ENCODE results near the gene SEMA5B. TPM values are rescaled to one million over a fixed set of nuclear protein-coding genes. Genes with fewer than 3 reads are reported as not detected.

Gene SEMA5B
- total RNA-seq, 2 experiments from 2014 or later = 0.13 to 2.3 TPM

GRCh38 chr3:122994954-122995353, 32.6 kb downstream of the SEMA5B start:
- no peaks in the 10 kb centered on the region for H3K9me2 ChIP-seq (ENCODE audit: insufficient read depth, low read length)
- DNase-seq (ENCODE audit: low spot score) = no peak
- H3K4me1 ChIP-seq (ENCODE audit: insufficient read depth, low read length, poor library complexity, severe bottlenecking) = no peaks in the 10 kb centered on the region
- intact Hi-C loops (cut with micrococcal nuclease; ENCODE audit: unreplicated experiment) = no loop called here
- H3K4me2 ChIP-seq (ENCODE audit: low read length) = no peak overlapping the region
- BruUV-seq (replicated peaks) = no TSS peak
- H4K20me1 ChIP-seq (ENCODE audit: insufficient read depth, low read length) = no peaks in the 10 kb centered on the region
- no peaks in the 10 kb centered on the region for H3K36me3 ChIP-seq (ENCODE audit: insufficient read depth, low read length)
- no peak overlapping the region for H3K4me3 ChIP-seq (ENCODE audit: low read depth, low read length, poor library complexity, severe bottlenecking)
- CTCF ChIA-PET (ENCODE audit: unreplicated experiment) = no interaction called here
- H3K79me2 ChIP-seq (ENCODE audit: insufficient read depth, low read depth, low read length) = no peaks in the 10 kb centered on the region
- H3K27ac ChIP-seq (ENCODE audit: low read depth, low read length, poor library complexity, severe bottlenecking) = no peak overlapping the region
- POLR2A ChIA-PET = no interaction called here
- no peak overlapping the region for H2AFZ ChIP-seq (ENCODE audit: low read length)
- TF ChIP-seq CTCF (conservative IDR thresholded peaks at IDR 0.05; ENCODE audit: low read length) = no peak
- no peak for TF ChIP-seq EZH2phosphoT487 (IDR thresholded peaks at IDR 0.05; ENCODE audit: borderline replicate concordance, low read depth, low read length)
- no peaks in the 10 kb centered on the region for H3K9me3 ChIP-seq (ENCODE audit: low read length)

GRCh38 chr3:122993124-122993978, 34.2 kb downstream of the SEMA5B start:
- H2AFZ ChIP-seq (ENCODE audit: low read length) = no peak overlapping the region
- no peaks in the 10 kb centered on the region for H3K9me2 ChIP-seq (ENCODE audit: insufficient read depth, low read length)
- POLR2A ChIA-PET = no interaction called here
- DNase-seq (ENCODE audit: low spot score) = no peak
- no peaks in the 10 kb centered on the region for H3K9me3 ChIP-seq (ENCODE audit: low read length)
- no peak overlapping the region for H3K27ac ChIP-seq (ENCODE audit: low read depth, low read length, poor library complexity, severe bottlenecking)
- intact Hi-C loops (cut with micrococcal nuclease; ENCODE audit: unreplicated experiment) = no loop called here
- H3K79me2 ChIP-seq (ENCODE audit: insufficient read depth, low read depth, low read length) = no peaks in the 10 kb centered on the region
- no peaks in the 10 kb centered on the region for H3K36me3 ChIP-seq (ENCODE audit: insufficient read depth, low read length)
- BruUV-seq (replicated peaks) = no TSS peak
- no peak overlapping the region for H3K4me3 ChIP-seq (ENCODE audit: low read depth, low read length, poor library complexity, severe bottlenecking)
- no peaks in the 10 kb centered on the region for H4K20me1 ChIP-seq (ENCODE audit: insufficient read depth, low read length)
- no peak overlapping the region for H3K4me2 ChIP-seq (ENCODE audit: low read length)
- CTCF ChIA-PET (ENCODE audit: unreplicated experiment) = no interaction called here
- no peaks in the 10 kb centered on the region for H3K4me1 ChIP-seq (ENCODE audit: insufficient read depth, low read length, poor library complexity, severe bottlenecking)
- TF ChIP-seq EZH2phosphoT487 (IDR thresholded peaks at IDR 0.05; ENCODE audit: borderline replicate concordance, low read depth, low read length) = no peak
- TF ChIP-seq CTCF (conservative IDR thresholded peaks at IDR 0.05; ENCODE audit: low read length) = no peak

GRCh38 chr3:122992676-122993075, 34.9 kb downstream of the SEMA5B start:
- intact Hi-C loops (cut with micrococcal nuclease; ENCODE audit: unreplicated experiment) = no loop called here
- H3K79me2 ChIP-seq (ENCODE audit: insufficient read depth, low read depth, low read length) = no peaks in the 10 kb centered on the region
- H3K36me3 ChIP-seq (ENCODE audit: insufficient read depth, low read length) = no peaks in the 10 kb centered on the region
- H3K4me3 ChIP-seq (ENCODE audit: low read depth, low read length, poor library complexity, severe bottlenecking) = no peak overlapping the region
- no peaks in the 10 kb centered on the region for H4K20me1 ChIP-seq (ENCODE audit: insufficient read depth, low read length)
- H3K4me1 ChIP-seq (ENCODE audit: insufficient read depth, low read length, poor library complexity, severe bottlenecking) = no peaks in the 10 kb centered on the region
- no peak overlapping the region for H3K4me2 ChIP-seq (ENCODE audit: low read length)
- no peak overlapping the region for H2AFZ ChIP-seq (ENCODE audit: low read length)
- ChIA-PET POLR2A (no interaction called here), CTCF (ENCODE audit: unreplicated experiment) (no interaction called here)
- BruUV-seq (replicated peaks) = no TSS peak
- TF ChIP-seq EZH2phosphoT487 (IDR thresholded peaks at IDR 0.05; ENCODE audit: borderline replicate concordance, low read depth, low read length) = no peak
- TF ChIP-seq CTCF (conservative IDR thresholded peaks at IDR 0.05; ENCODE audit: low read length) = no peak
- no peaks in the 10 kb centered on the region for H3K9me2 ChIP-seq (ENCODE audit: insufficient read depth, low read length)
- no peaks in the 10 kb centered on the region for H3K9me3 ChIP-seq (ENCODE audit: low read length)
- DNase-seq (ENCODE audit: low spot score) = no peak
- no peak overlapping the region for H3K27ac ChIP-seq (ENCODE audit: low read depth, low read length, poor library complexity, severe bottlenecking)
